ENCODE data around the gene NAB1. TPM values are rescaled to one million over a fixed set of nuclear protein-coding genes. Genes with fewer than 3 reads are reported as not detected.

NAB1 gene
- total RNA-seq, 1 experiment from 2014 or later, result 17.0 TPM

GRCh38 chr2:190626641-190627210, 22.2 kb upstream of the NAB1 start:
- ChIA-PET CTCF (no interaction called here), POLR2A (ENCODE audit: unreplicated experiment) (no interaction called here)
- no peaks in the 10 kb centered on the region for H3K79me2 ChIP-seq (ENCODE audit: low read depth)
- no peak overlapping the region for H3K27ac ChIP-seq
- H3K27me3 ChIP-seq (ENCODE audit: insufficient read depth, low read depth), result no peaks in the 10 kb centered on the region
- intact Hi-C loops (cut with micrococcal nuclease; ENCODE audit: unreplicated experiment), result no loop called here
- no peaks in the 10 kb centered on the region for H3K4me1 ChIP-seq (replicated peaks; ENCODE audit: insufficient read depth)
- no peaks in the 10 kb centered on the region for H4K20me1 ChIP-seq (ENCODE audit: insufficient read depth)
- H3K9me3 ChIP-seq (ENCODE audit: insufficient read depth, low read depth), result no peaks in the 10 kb centered on the region
- TF ChIP-seq EZH2 (IDR thresholded peaks at IDR 0.05; ENCODE audit: low read depth) (no peak), CTCF (conservative IDR thresholded peaks at IDR 0.05) (no peak)
- no peaks in the 10 kb centered on the region for H3K36me3 ChIP-seq (ENCODE audit: low read depth)
- H3K9me2 ChIP-seq (ENCODE audit: insufficient read depth), result no peaks in the 10 kb centered on the region
- no peaks in the 10 kb centered on the region for H3F3A ChIP-seq (ENCODE audit: insufficient read depth, low read depth)
- no TSS peak for BruUV-seq (replicated peaks)
- no peak for DNase-seq
- no peak overlapping the region for H3K4me2 ChIP-seq
- H2AFZ ChIP-seq, result no peak overlapping the region
- no peak overlapping the region for H3K4me3 ChIP-seq

GRCh38 chr2:190627448-190628412, 21.2 kb upstream of the NAB1 start:
- no peaks in the 10 kb centered on the region for H3K9me3 ChIP-seq (ENCODE audit: insufficient read depth, low read depth)
- no peaks in the 10 kb centered on the region for H3F3A ChIP-seq (ENCODE audit: insufficient read depth, low read depth)
- intact Hi-C loops (cut with micrococcal nuclease; ENCODE audit: unreplicated experiment), result no loop called here
- no peaks in the 10 kb centered on the region for H3K4me1 ChIP-seq (replicated peaks; ENCODE audit: insufficient read depth)
- H3K36me3 ChIP-seq (ENCODE audit: low read depth), result no peaks in the 10 kb centered on the region
- BruUV-seq (replicated peaks), result no TSS peak
- H3K9me2 ChIP-seq (ENCODE audit: insufficient read depth), result no peaks in the 10 kb centered on the region
- POLR2A ChIA-PET (ENCODE audit: unreplicated experiment), result no interaction called here
- H4K20me1 ChIP-seq (ENCODE audit: insufficient read depth), result no peaks in the 10 kb centered on the region
- no peak for DNase-seq
- H3K79me2 ChIP-seq (ENCODE audit: low read depth), result no peaks in the 10 kb centered on the region
- no peak overlapping the region for H3K4me3 ChIP-seq
- TF ChIP-seq EZH2 (IDR thresholded peaks at IDR 0.05; ENCODE audit: low read depth) (no peak), CTCF (conservative IDR thresholded peaks at IDR 0.05) (no peak)
- no peak overlapping the region for H2AFZ ChIP-seq
- H3K4me2 ChIP-seq, result no peak overlapping the region
- H3K27ac ChIP-seq, result no peak overlapping the region
- H3K27me3 ChIP-seq (ENCODE audit: insufficient read depth, low read depth), result no peaks in the 10 kb centered on the region
- CTCF ChIA-PET, result no interaction called here

GRCh38 chr2:190628591-190629319, 20.1 kb upstream of the NAB1 start:
- DNase-seq, result no peak
- ChIA-PET POLR2A (ENCODE audit: unreplicated experiment) (no interaction called here), CTCF (no interaction called here)
- intact Hi-C loops (cut with micrococcal nuclease; ENCODE audit: unreplicated experiment), result no loop called here
- H3K79me2 ChIP-seq (ENCODE audit: low read depth), result no peaks in the 10 kb centered on the region
- no peaks in the 10 kb centered on the region for H3K4me1 ChIP-seq (replicated peaks; ENCODE audit: insufficient read depth)
- H3K9me2 ChIP-seq (ENCODE audit: insufficient read depth), result no peaks in the 10 kb centered on the region
- BruUV-seq (replicated peaks), result no TSS peak
- H3K27ac ChIP-seq, result no peak overlapping the region
- H3K4me3 ChIP-seq, result no peak overlapping the region
- H3F3A ChIP-seq (ENCODE audit: insufficient read depth, low read depth), result no peaks in the 10 kb centered on the region
- no peaks in the 10 kb centered on the region for H3K9me3 ChIP-seq (ENCODE audit: insufficient read depth, low read depth)
- H2AFZ ChIP-seq, result no peak overlapping the region
- no peaks in the 10 kb centered on the region for H3K27me3 ChIP-seq (ENCODE audit: insufficient read depth, low read depth)
- H3K4me2 ChIP-seq, result no peak overlapping the region
- no peaks in the 10 kb centered on the region for H4K20me1 ChIP-seq (ENCODE audit: insufficient read depth)
- no peaks in the 10 kb centered on the region for H3K36me3 ChIP-seq (ENCODE audit: low read depth)
- TF ChIP-seq EZH2 (IDR thresholded peaks at IDR 0.05; ENCODE audit: low read depth), result no peak
- no peak for TF ChIP-seq CTCF (conservative IDR thresholded peaks at IDR 0.05)

Measured in PC-9 (cell line).